Measurements from ENCODE around the gene VASN.

DNA sequence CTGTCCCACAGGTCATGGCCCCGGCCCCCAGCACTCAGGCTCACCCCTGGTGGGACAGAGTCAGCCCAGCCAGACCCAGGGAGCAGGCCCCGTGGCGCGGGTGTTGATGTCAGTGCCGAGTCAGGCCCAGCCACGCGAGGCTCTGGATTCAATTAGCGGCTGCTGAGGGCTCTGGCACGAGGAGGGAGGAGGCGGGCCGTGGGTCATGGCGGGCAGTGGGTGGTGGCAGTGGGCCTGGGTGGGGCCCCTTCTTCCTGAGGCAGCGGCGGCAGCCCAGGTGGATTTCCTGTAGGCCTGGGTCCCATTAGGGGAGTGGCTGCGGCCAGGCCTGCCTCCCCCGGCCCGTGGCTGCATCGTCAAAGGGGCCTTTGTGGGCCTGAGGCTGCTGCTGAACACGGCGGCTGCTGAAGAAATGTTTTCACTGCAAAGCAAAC lies 12.9 kb downstream of the VASN start:
- TF ChIP-seq TAF1 (IDR thresholded peaks at IDR 0.05; ENCODE audit: low read depth, low read length) (no peak), POLR2A (IDR thresholded peaks at IDR 0.05; ENCODE audit: low read depth, low read length) (no peak)

Data from GM12891 (cell line).